Psoas muscle (tissue), 8 donors: ENCODE measurements around the gene ABCA1. TPM values are rescaled to one million over a fixed set of nuclear protein-coding genes. Genes with fewer than 3 reads are reported as not detected.

Experiments
- ATAC-seq, 4 donors: fragments of 200-7000 bp; cut with Tn5 transposase; one replicate each; pipeline ENCODE4 v1.9.1; 2020; ENCODE audit warnings: moderate library complexity in 3 of 4, mild to moderate bottlenecking in 2 of 4
- DNase-seq, 2 donors: peaks; one replicate each; pipeline ENCODE4 v3.0.0-alpha.2; 2020
- H3K27ac ChIP-seq: fragments of 200-600 bp; one replicate; pipeline ENCODE4 v1.8.0; 2022
- H3K27me3 ChIP-seq, 3 donors: fragments of 200-600 bp in 1 of 3; one replicate each; pipeline versions ENCODE4 v1.6.1 to v1.8.0; 2013 to 2022; ENCODE audit warnings: low read length in 2 of 3, mild to moderate bottlenecking in 2 of 3, moderate library complexity in 1 of 3; ENCODE audit not compliant: insufficient read depth in 3 of 3
- H3K36me3 ChIP-seq, 2 donors: fragments of 200-600 bp in 1 of 2; one replicate each; pipeline versions ENCODE4 v1.6.1 to v1.8.0; 2013 to 2022; ENCODE audit warnings: low read depth in 1 of 2, mild to moderate bottlenecking in 1 of 2, moderate library complexity in 1 of 2; ENCODE audit not compliant: insufficient read depth in 1 of 2
- H3K4me1 ChIP-seq: fragments of 200-600 bp; one replicate; pipeline ENCODE4 v1.8.0; 2022
- H3K4me3 ChIP-seq: fragments of 200-600 bp; one replicate; pipeline ENCODE4 v1.8.0; 2022; ENCODE audit warnings: mild to moderate bottlenecking
- H3K9me3 ChIP-seq: fragments of 200-600 bp; one replicate; pipeline ENCODE4 v1.8.0; 2022
- WGBS, 3 donors: extraction: QIAGEN DNeasy Blood & Tissue Kit; methylation state at CpG; one replicate each; pipeline versions ENCODE4 v1.1.6 to v1.1.7; 2013; 5-methylcytosine and 5-hydroxymethylcytosine counted together
- intact Hi-C, 2 donors: fragments of 100-400 bp; cut with DNase I; formaldehyde crosslinking; loops; one replicate each; pipeline versions ENCODE4 v1.11.0 to v1.14.2; 2022
- polyA plus RNA-seq, 3 donors: library from polyadenylated mRNA; stranded (reverse); fragments of 200-250 nt; gene quantifications; one replicate each; pipeline ENCODE4 v1.2.3, GENCODE V29; 2013
- total RNA-seq, 4 donors: library from RNA; stranded (reverse); fragmentation: NEBNext Ultra II Directional in 2 of 4; extraction: Animal tissue kit (Norgen Biotek cat#: 25700) in 2 of 4; gene quantifications; one replicate each; pipeline versions ENCODE4 v1.2.1 to v1.2.4, GENCODE V29; 2021 to 2023
- TF ChIP-seq, protein P1 (sequence below): fragments of 200-600 bp; IDR thresholded peaks from one replicate; pipeline ENCODE4 v1.8.0; 2022; ENCODE audit warnings: antibody characterized with exemption
- donor health status: healthy with polysubstance abuse.
- donor health status: DM: no; HTN: no; CAD: no; lungs with moderate emphysema.
- donor health status: Bipolar disorder and iron deficiency.
- donor health status: healthy.
- donor health status: DM: yes; HTN: yes; CAD: no.
- donor health status: DM: no; HTN: no; CAD: no.
- donor health status: DM: no; HTN: no; CAD: no.
- donor health status: DM: yes; HTN: yes; CAD: no.

The ABCA1 gene
- total and polyA plus RNA-seq, 7 donors: 1.9 to 26.1 (median 8.2) TPM

- TF ChIP-seq, protein P1, sequence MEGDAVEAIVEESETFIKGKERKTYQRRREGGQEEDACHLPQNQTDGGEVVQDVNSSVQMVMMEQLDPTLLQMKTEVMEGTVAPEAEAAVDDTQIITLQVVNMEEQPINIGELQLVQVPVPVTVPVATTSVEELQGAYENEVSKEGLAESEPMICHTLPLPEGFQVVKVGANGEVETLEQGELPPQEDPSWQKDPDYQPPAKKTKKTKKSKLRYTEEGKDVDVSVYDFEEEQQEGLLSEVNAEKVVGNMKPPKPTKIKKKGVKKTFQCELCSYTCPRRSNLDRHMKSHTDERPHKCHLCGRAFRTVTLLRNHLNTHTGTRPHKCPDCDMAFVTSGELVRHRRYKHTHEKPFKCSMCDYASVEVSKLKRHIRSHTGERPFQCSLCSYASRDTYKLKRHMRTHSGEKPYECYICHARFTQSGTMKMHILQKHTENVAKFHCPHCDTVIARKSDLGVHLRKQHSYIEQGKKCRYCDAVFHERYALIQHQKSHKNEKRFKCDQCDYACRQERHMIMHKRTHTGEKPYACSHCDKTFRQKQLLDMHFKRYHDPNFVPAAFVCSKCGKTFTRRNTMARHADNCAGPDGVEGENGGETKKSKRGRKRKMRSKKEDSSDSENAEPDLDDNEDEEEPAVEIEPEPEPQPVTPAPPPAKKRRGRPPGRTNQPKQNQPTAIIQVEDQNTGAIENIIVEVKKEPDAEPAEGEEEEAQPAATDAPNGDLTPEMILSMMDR: no peak
- H3K27ac ChIP-seq: no peak overlapping the region
- ATAC-seq: peak in 3 of 4 donors; percentile 36 to 51 (median 44)
- WGBS, 3 donors: 49 to 68% (median 54%) methylated on average over 8 of the region's 8 CpGs
- H3K27me3 ChIP-seq: no peaks in the 10 kb centered on the region
- no peaks in the 10 kb centered on the region for H3K36me3 ChIP-seq
- H3K4me3 ChIP-seq: no peak overlapping the region
- no peak for DNase-seq
- intact Hi-C loops: loop anchor here in 1 of 2 donors (10.0 kb wide), 1 partner anchor 180 kb away; no protein-coding TSS in a partner anchor
- no peaks in the 10 kb centered on the region for H3K9me3 ChIP-seq
- H3K4me1 ChIP-seq: peaks cover 27% of the 10 kb centered on the region
Observed at GRCh38 chr9:104974053-104974962, 46.4 kb upstream of the ABCA1 start.

DNA sequence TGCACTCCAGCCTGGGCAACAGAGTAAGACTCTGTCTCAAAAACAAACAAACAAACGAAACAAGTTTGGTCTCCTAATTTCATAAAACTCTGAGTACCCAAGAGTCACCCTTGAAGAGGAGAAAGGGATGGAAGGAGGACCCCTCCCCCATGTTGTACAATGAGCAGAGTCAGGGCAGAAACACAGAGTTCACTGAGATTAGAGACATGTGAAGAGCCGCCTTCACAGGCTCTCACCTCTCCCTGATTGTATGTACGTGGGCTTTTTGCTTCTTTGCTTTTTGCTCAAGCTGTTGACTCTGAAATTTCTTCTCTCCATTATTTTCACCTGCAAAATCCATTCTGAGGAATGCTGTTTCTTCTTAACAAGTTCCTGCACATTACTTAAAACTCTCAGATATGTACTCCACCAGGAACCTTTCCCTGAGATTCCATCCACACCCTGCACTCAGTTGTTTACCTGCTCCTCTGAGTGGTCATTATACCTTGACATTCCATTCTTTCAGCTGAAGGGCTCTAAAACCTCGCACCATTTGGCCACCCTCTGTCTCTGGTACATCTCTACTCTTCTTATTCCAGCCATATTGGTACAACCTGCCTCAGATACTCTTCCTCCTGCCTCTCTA, 44.4 kb upstream of the ABCA1 start:
- no peak for DNase-seq
- intact Hi-C loops: loop anchor here in 1 of 2 donors (10.0 kb wide), 1 partner anchor 182 kb away; no protein-coding TSS in a partner anchor
- TF ChIP-seq, protein P1: no peak
- 89 to 92% (median 91%) methylated on average over 4 of the region's 4 CpGs for WGBS, 3 donors
- Histone ChIP-seq H3K27me3 (no peaks in the 10 kb centered on the region), H3K36me3 (no peaks in the 10 kb centered on the region), H3K27ac (no peak overlapping the region), H3K4me3 (no peak overlapping the region), H3K9me3 (no peaks in the 10 kb centered on the region), H3K4me1 (peaks cover 28% of the 10 kb centered on the region)
- no peak for ATAC-seq

DNA sequence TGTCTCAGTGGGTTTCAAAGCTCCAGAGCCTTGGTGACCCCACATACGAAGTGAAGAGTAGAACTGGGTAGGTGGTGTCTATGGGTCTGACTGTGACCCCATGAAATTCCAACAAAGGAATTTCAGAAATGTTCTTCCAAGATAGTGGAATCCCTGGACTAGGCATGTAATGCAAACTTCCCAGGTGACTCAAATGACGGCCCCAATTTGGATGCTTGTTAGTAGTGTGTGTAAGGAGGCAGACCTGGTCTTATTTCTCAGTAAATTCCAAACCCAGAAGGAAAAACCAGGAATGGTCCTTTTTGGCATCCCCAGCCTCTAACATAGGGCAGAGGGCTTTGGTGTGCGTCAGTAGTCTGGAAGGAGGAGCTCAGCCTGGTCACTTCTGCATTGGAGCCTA, 43.6 kb upstream of the ABCA1 start:
- ATAC-seq (no peak), DNase-seq (no peak)
- intact Hi-C loops: loop anchor here in 1 of 2 donors (10.0 kb wide), 1 partner anchor 183 kb away; no protein-coding TSS in a partner anchor
- H3K36me3 ChIP-seq: no peaks in the 10 kb centered on the region
- H3K4me1 ChIP-seq: peaks cover 23% of the 10 kb centered on the region
- H3K27me3 ChIP-seq: no peaks in the 10 kb centered on the region
- WGBS, 3 donors: 87 to 93% (median 90%) methylated on average over 3 of the region's 3 CpGs
- TF ChIP-seq, protein P1: no peak
- H3K27ac ChIP-seq: no peak overlapping the region
- no peak overlapping the region for H3K4me3 ChIP-seq
- no peaks in the 10 kb centered on the region for H3K9me3 ChIP-seq

GRCh38 chr9:104970271-104970987, 42.5 kb upstream of the ABCA1 start:
- Histone ChIP-seq H3K27ac (peak overlapping the region; percentile 99), H3K36me3 (no peaks in the 10 kb centered on the region), H3K9me3 (no peaks in the 10 kb centered on the region), H3K4me3 (no peak overlapping the region), H3K4me1 (peaks cover 23% of the 10 kb centered on the region), H3K27me3 (no peaks in the 10 kb centered on the region)
- ATAC-seq: no peak
- 72 to 85% (median 81%) methylated on average over 8 of the region's 8 CpGs for WGBS, 3 donors
- intact Hi-C loops: loop anchor here in 1 of 2 donors (10.0 kb wide), 1 partner anchor 184 kb away; no protein-coding TSS in a partner anchor
- TF ChIP-seq, protein P1: no peak
- no peak for DNase-seq
